GM12878 (cell line): ENCODE data around the gene RIIAD1.

Experiments used
- CTCF ChIP-seq, 3 experiments: IDR thresholded peaks in 2 of 3; conservative IDR thresholded peaks in 1 of 3; 2 replicates each; pipeline ENCODE4 v1.5.1; 2011; ENCODE audit warnings: low read depth in 3 of 3, low read length in 3 of 3, mild to moderate bottlenecking in 3 of 3, control low read depth in 2 of 3, moderate library complexity in 2 of 3, inconsistent platforms in 1 of 3, mixed read lengths in 1 of 3; ENCODE audit not compliant: control insufficient read depth in 2 of 3, insufficient read depth in 1 of 3; ENCODE audit errors: extremely low read depth in 1 of 3
- EP300 ChIP-seq, 2 experiments: fragments of 150-350 bp in 1 of 2; IDR thresholded peaks; 2 replicates each; pipeline ENCODE4 v1.6.1; 2011 to 2012; ENCODE audit warnings: low read depth in 2 of 2, low read length in 2 of 2, borderline replicate concordance in 1 of 2, improper control_type of control experiment in 1 of 2, inconsistent platforms in 1 of 2; ENCODE audit not compliant: control insufficient read depth in 1 of 2
- ESRRA ChIP-seq: IDR thresholded peaks from 2 replicates; pipeline ENCODE4 v1.6.1; 2012; ENCODE audit warnings: mild to moderate bottlenecking, low read length, improper control_type of control experiment
- EZH2 ChIP-seq: IDR thresholded peaks from 2 replicates; pipeline ENCODE4 v1.6.1; 2012; ENCODE audit warnings: low read depth, mild to moderate bottlenecking, control low read depth, inconsistent platforms, low read length, borderline replicate concordance; ENCODE audit not compliant: control insufficient read depth
- HDAC6 ChIP-seq: fragments of 200-600 bp; sonication (generic); IDR thresholded peaks from one replicate; pipeline ENCODE4 v1.8.0; 2017; ENCODE audit warnings: antibody characterized with exemption; ENCODE audit not compliant: unreplicated experiment
- IKZF2 ChIP-seq, 2 experiments: fragments of 450-650 bp; IDR thresholded peaks; 2 replicates each; pipeline ENCODE4 v1.6.1; 2017; ENCODE audit warnings: mild to moderate bottlenecking in 2 of 2, moderate library complexity in 2 of 2
- MYC ChIP-seq: IDR thresholded peaks from 2 replicates; pipeline ENCODE4 v1.6.1; 2011; ENCODE audit warnings: mild to moderate bottlenecking, low read length, moderate library complexity, inconsistent platforms; ENCODE audit not compliant: insufficient read depth, insufficient replicate concordance, insufficient read length, severe bottlenecking
- NFYB ChIP-seq: IDR thresholded peaks from 2 replicates; pipeline ENCODE4 v1.6.1; 2011; ENCODE audit warnings: low read depth, mild to moderate bottlenecking, low read length, improper control_type of control experiment, moderate library complexity; ENCODE audit not compliant: insufficient read depth
- PKNOX1 ChIP-seq: fragments of 450-650 bp; IDR thresholded peaks from 2 replicates; pipeline ENCODE4 v1.6.1; 2016; ENCODE audit warnings: mild to moderate bottlenecking
- POLR2A ChIP-seq: IDR thresholded peaks from 2 replicates; pipeline ENCODE4 v1.6.1; 2011; ENCODE audit warnings: low read depth, mild to moderate bottlenecking, low read length
- RELA ChIP-seq: fragments of 450-650 bp; IDR thresholded peaks from 2 replicates; pipeline ENCODE4 v1.8.0; 2014; ENCODE audit warnings: borderline replicate concordance; ENCODE audit not compliant: partially characterized antibody
- SUZ12 ChIP-seq: fragments of 200-600 bp; sonication (generic); IDR thresholded peaks from one replicate; pipeline ENCODE4 v1.6.1; 2018; ENCODE audit warnings: antibody characterized with exemption, mild to moderate bottlenecking; ENCODE audit not compliant: unreplicated experiment
- USF2 ChIP-seq: IDR thresholded peaks from 2 replicates; pipeline ENCODE4 v1.6.1; 2011; ENCODE audit warnings: low read depth, low read length, improper control_type of control experiment, borderline replicate concordance
- ZBTB33 ChIP-seq: fragments of 450-650 bp; IDR thresholded peaks from 2 replicates; pipeline ENCODE4 v1.6.1; 2017; ENCODE audit warnings: mild to moderate bottlenecking

- TF ChIP-seq EZH2 (no peak), CTCF (IDR thresholded peaks at IDR 0.05 in 2 of 3, conservative IDR thresholded peaks at IDR 0.05 in 1 of 3; ENCODE audit: control insufficient read depth in 2 of 3, extremely low read depth in 1 of 3, insufficient read depth in 1 of 3, low read depth in 3 of 3, low read length in 3 of 3) (no peak), MYC (no peak), IKZF2 (IDR thresholded peaks at IDR 0.05) (no peak), ESRRA (no peak), HDAC6 (no peak), SUZ12 (no peak), RELA (no peak), NFYB (no peak), USF2 (no peak), POLR2A (no peak), ZBTB33 (no peak), EP300 (IDR thresholded peaks at IDR 0.05; ENCODE audit: borderline replicate concordance in 1 of 2, control insufficient read depth in 1 of 2, low read depth in 2 of 2, low read length in 2 of 2) (no peak), PKNOX1 (no peak)
Observed at GRCh38 chr1:151716771-151717631, 4.3 kb upstream of the RIIAD1 start, which contains the start of gene CELF3.
